Activated CD4-positive, alpha-beta memory T cell treated with anti-CD3 and anti-CD28 coated beads, Interleukin-2, amount 10 ng/mL, durations not matched to agents 7 days and 5 days (primary cell): ENCODE measurements around the gene NFATC4. TPM values are rescaled to one million over a fixed set of nuclear protein-coding genes. Genes with fewer than 3 reads are reported as not detected.
"Not testable (repeated sequence)": the region's sequence is repeated elsewhere in the genome, so short reads cannot be mapped to it uniquely, and the experiment has no call there.

ENCODE experiments used
- CTCF ChIA-PET: fragments of 350-600 bp; sonication (Branson Sonifier 250); formaldehyde crosslinking; loops from one replicate; lab custom pipeline; 2021; ENCODE audit warnings: antibody characterized with exemption, inconsistent platforms; lab: Charles Lee
- POLR2A ChIA-PET: fragments of 350-600 bp; sonication (Branson Sonifier 250); formaldehyde crosslinking; loops from one replicate; lab custom pipeline; 2021; ENCODE audit warnings: antibody characterized with exemption; lab: Charles Lee
- DNase-seq: peaks from one replicate; pipeline ENCODE4 v3.0.0-alpha.2; 2020
- H3K27ac Mint-ChIP-seq: one replicate; pipeline ENCODE4 v1.8.0; 2021; ENCODE audit warnings: mild to moderate bottlenecking, mixed read lengths
- H3K27me3 Mint-ChIP-seq: one replicate; pipeline ENCODE4 v1.8.0; 2021; ENCODE audit warnings: mixed read lengths
- H3K36me3 Mint-ChIP-seq: one replicate; pipeline ENCODE4 v1.8.0; 2021; ENCODE audit warnings: low read depth, mixed read lengths
- H3K4me1 Mint-ChIP-seq: one replicate; pipeline ENCODE4 v1.8.0; 2021; ENCODE audit warnings: mixed read lengths
- H3K4me3 Mint-ChIP-seq: one replicate; pipeline ENCODE4 v1.8.0; 2021; ENCODE audit warnings: mild to moderate bottlenecking, mixed read lengths
- H3K9me3 Mint-ChIP-seq: one replicate; pipeline ENCODE4 v1.8.0; 2021; ENCODE audit warnings: mixed read lengths
- total RNA-seq, 2 experiments: library from RNA; stranded (reverse); gene quantifications; one replicate each; pipeline ENCODE4 v1.2.3, GENCODE V29; 2021

Gene NFATC4
- total RNA-seq, 2 experiments from 2014 or later, result not detected

- no peak for DNase-seq
- Mint-ChIP-seq H3K4me1 (peaks cover 20% of the 10 kb centered on the region), H3K27ac (no peak overlapping the region), H3K4me3 (no peak overlapping the region), H3K27me3 (peaks cover 46% of the 10 kb centered on the region), H3K9me3 (no peaks in the 10 kb centered on the region), H3K36me3 (no peaks in the 10 kb centered on the region)
- CTCF ChIA-PET, result interaction anchor here (1.4 to 2.0 kb wide), 2 partner anchors 8 to 62 kb away, joined by 3 to 6 read pairs; no protein-coding TSS in a partner anchor
- POLR2A ChIA-PET, result interaction anchor here (1.3 to 3.2 kb wide), 3 partner anchors 8 to 61 kb away, joined by 3 to 19 read pairs (median 4); partner anchors contain the start of genes CBLN3 and KHNYN
These were observed 2.1 kb downstream of the NFATC4 start for GRCh38 chr14:24369907-24370687.

GRCh38 chr14:24370748-24371147 lies 2.8 kb downstream of the NFATC4 start:
- H3K9me3 Mint-ChIP-seq, result no peaks in the 10 kb centered on the region
- no peaks in the 10 kb centered on the region for H3K36me3 Mint-ChIP-seq
- peaks cover 42% of the 10 kb centered on the region for H3K27me3 Mint-ChIP-seq
- peaks cover 15% of the 10 kb centered on the region for H3K4me1 Mint-ChIP-seq
- no peak overlapping the region for H3K4me3 Mint-ChIP-seq
- CTCF ChIA-PET, result interaction anchor here (1.4 to 2.0 kb wide), 2 partner anchors 9 to 61 kb away, joined by 3 to 6 read pairs; no protein-coding TSS in a partner anchor
- no peak overlapping the region for H3K27ac Mint-ChIP-seq
- no peak for DNase-seq
- POLR2A ChIA-PET, result interaction anchor here (1.3 to 3.2 kb wide), 3 partner anchors 9 to 60 kb away, joined by 3 to 19 read pairs (median 4); partner anchors contain the start of genes CBLN3 and KHNYN

GRCh38 chr14:24371605-24372004 lies 3.6 kb downstream of the NFATC4 start:
- DNase-seq, H3K36me3 Mint-ChIP-seq, H3K27ac Mint-ChIP-seq, H3K9me3 Mint-ChIP-seq, H3K4me3 Mint-ChIP-seq: not testable (repeated sequence)
- peaks cover 12% of the 10 kb centered on the region for H3K4me1 Mint-ChIP-seq
- ChIA-PET POLR2A (interaction anchor here (3.2 kb wide), 1 partner anchor 59 kb away, joined by 19 read pairs; the partner anchor contains the start of genes CBLN3 and KHNYN), CTCF (interaction anchor here (2.0 kb wide), 1 partner anchor 60 kb away, joined by 6 read pairs; no protein-coding TSS in a partner anchor)
- peaks cover 36% of the 10 kb centered on the region for H3K27me3 Mint-ChIP-seq

- no peak overlapping the region for H3K4me3 Mint-ChIP-seq
- H3K27ac Mint-ChIP-seq, result no peak overlapping the region
- H3K4me1 Mint-ChIP-seq, result peaks cover 6% of the 10 kb centered on the region
- H3K27me3 Mint-ChIP-seq, result peaks cover 24% of the 10 kb centered on the region
- H3K9me3 Mint-ChIP-seq, result no peaks in the 10 kb centered on the region
- ChIA-PET CTCF (interaction anchor here (1.1 kb wide), 1 partner anchor 39 kb away, joined by 3 read pairs; no protein-coding TSS in a partner anchor), POLR2A (no interaction called here)
- H3K36me3 Mint-ChIP-seq, result no peaks in the 10 kb centered on the region
- no peak for DNase-seq
These were observed 4.9 kb downstream of the NFATC4 start for GRCh38 chr14:24372701-24373416.

- Mint-ChIP-seq H3K36me3 (no peaks in the 10 kb centered on the region), H3K9me3 (no peaks in the 10 kb centered on the region), H3K4me3 (no peak overlapping the region), H3K27me3 (peaks cover 7% of the 10 kb centered on the region), H3K27ac (no peak overlapping the region), H3K4me1 (peaks cover 4% of the 10 kb centered on the region)
- CTCF ChIA-PET, result interaction anchor here (1.2 kb wide), 1 partner anchor 55 kb away, joined by 3 read pairs; no protein-coding TSS in a partner anchor
- DNase-seq, result no peak
- POLR2A ChIA-PET, result no interaction called here
These were observed 8.6 kb downstream of the NFATC4 start for GRCh38 chr14:24376448-24377070.

GRCh38 chr14:24377126-24377525 lies 9.1 kb downstream of the NFATC4 start:
- no peak overlapping the region for H3K4me3 Mint-ChIP-seq
- peaks cover 4% of the 10 kb centered on the region for H3K4me1 Mint-ChIP-seq
- H3K27ac Mint-ChIP-seq, result no peak overlapping the region
- H3K36me3 Mint-ChIP-seq, result no peaks in the 10 kb centered on the region
- ChIA-PET POLR2A (no interaction called here), CTCF (interaction anchor here (1.2 kb wide), 1 partner anchor 54 kb away, joined by 3 read pairs; no protein-coding TSS in a partner anchor)
- no peak for DNase-seq
- no peaks in the 10 kb centered on the region for H3K9me3 Mint-ChIP-seq
- peaks cover 6% of the 10 kb centered on the region for H3K27me3 Mint-ChIP-seq

- H3K27ac Mint-ChIP-seq, result no peak overlapping the region
- DNase-seq, result no peak
These were observed 9.7 kb downstream of the NFATC4 start for GRCh38 chr14:24377657-24378056.

GRCh38 chr14:24378327-24378726 lies 10.3 kb downstream of the NFATC4 start:
- no peak for DNase-seq
- H3K9me3 Mint-ChIP-seq, result no peaks in the 10 kb centered on the region
- ChIA-PET CTCF (no interaction called here), POLR2A (interaction anchor here (1.0 kb wide), 1 partner anchor 38 kb away, joined by 3 read pairs; the partner anchor contains the start of gene RIPK3)
- peaks cover 2% of the 10 kb centered on the region for H3K27me3 Mint-ChIP-seq
- H3K4me1 Mint-ChIP-seq, result peaks cover 4% of the 10 kb centered on the region
- H3K36me3 Mint-ChIP-seq, result no peaks in the 10 kb centered on the region
- H3K4me3 Mint-ChIP-seq, result no peak overlapping the region
- H3K27ac Mint-ChIP-seq, result no peak overlapping the region

More at GRCh38 chr14:24377657-24378056, 9.7 kb downstream of the NFATC4 start:
- ChIA-PET CTCF (no interaction called here), POLR2A (interaction anchor here (1.0 kb wide), 1 partner anchor 38 kb away, joined by 3 read pairs; the partner anchor contains the start of gene RIPK3)
- no peaks in the 10 kb centered on the region for H3K9me3 Mint-ChIP-seq
- H3K36me3 Mint-ChIP-seq, result no peaks in the 10 kb centered on the region
- peaks cover 4% of the 10 kb centered on the region for H3K4me1 Mint-ChIP-seq
- peaks cover 2% of the 10 kb centered on the region for H3K27me3 Mint-ChIP-seq
- H3K4me3 Mint-ChIP-seq, result no peak overlapping the region

GRCh38 chr14:24378981-24379906 lies 11.3 kb downstream of the NFATC4 start:
- ChIA-PET POLR2A (interaction anchor here (1.2 kb wide), 2 partner anchors 39 to 51 kb away, joined by 3 read pairs; partner anchors contain the start of genes CBLN3, KHNYN and RIPK3), CTCF (no interaction called here)
- DNase-seq, result no peak
- H3K4me3 Mint-ChIP-seq, result no peak overlapping the region
- peaks cover 4% of the 10 kb centered on the region for H3K4me1 Mint-ChIP-seq
- H3K9me3 Mint-ChIP-seq, result no peaks in the 10 kb centered on the region
- no peaks in the 10 kb centered on the region for H3K36me3 Mint-ChIP-seq
- no peak overlapping the region for H3K27ac Mint-ChIP-seq
- H3K27me3 Mint-ChIP-seq, result peaks cover 6% of the 10 kb centered on the region

- H3K36me3 Mint-ChIP-seq, result no peaks in the 10 kb centered on the region
- no peak for DNase-seq
- H3K27ac Mint-ChIP-seq, result no peak overlapping the region
- peaks cover 8% of the 10 kb centered on the region for H3K27me3 Mint-ChIP-seq
- ChIA-PET CTCF (no interaction called here), POLR2A (interaction anchor here (1.2 kb wide), 2 partner anchors 40 to 50 kb away, joined by 3 read pairs; partner anchors contain the start of genes CBLN3, KHNYN and RIPK3)
- no peak overlapping the region for H3K4me3 Mint-ChIP-seq
- peaks cover 4% of the 10 kb centered on the region for H3K4me1 Mint-ChIP-seq
- H3K9me3 Mint-ChIP-seq, result no peaks in the 10 kb centered on the region
These were observed 12.1 kb downstream of the NFATC4 start for GRCh38 chr14:24379907-24380730.
